ENCODE data around the gene CRYGC.

DNA sequence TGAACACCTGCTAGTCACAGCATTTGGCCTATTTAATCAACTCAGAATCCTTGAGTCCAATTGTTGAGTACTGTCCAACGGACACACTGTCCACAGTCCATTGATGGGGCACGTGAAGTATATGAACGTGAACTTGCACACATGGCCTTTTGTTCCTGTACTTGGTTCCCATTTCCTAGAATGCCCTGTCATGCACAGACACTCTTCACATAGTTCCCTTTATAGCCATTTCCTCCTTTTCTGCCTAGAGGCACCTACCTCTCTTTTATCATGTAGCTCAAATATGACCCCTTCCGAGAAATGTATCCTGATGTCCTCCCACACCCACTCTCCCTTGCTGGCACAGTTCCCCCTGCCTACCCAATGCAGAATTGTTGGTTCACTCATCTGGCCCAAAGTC, 42.5 kb upstream of the CRYGC start:
- TF ChIP-seq, protein P1, sequence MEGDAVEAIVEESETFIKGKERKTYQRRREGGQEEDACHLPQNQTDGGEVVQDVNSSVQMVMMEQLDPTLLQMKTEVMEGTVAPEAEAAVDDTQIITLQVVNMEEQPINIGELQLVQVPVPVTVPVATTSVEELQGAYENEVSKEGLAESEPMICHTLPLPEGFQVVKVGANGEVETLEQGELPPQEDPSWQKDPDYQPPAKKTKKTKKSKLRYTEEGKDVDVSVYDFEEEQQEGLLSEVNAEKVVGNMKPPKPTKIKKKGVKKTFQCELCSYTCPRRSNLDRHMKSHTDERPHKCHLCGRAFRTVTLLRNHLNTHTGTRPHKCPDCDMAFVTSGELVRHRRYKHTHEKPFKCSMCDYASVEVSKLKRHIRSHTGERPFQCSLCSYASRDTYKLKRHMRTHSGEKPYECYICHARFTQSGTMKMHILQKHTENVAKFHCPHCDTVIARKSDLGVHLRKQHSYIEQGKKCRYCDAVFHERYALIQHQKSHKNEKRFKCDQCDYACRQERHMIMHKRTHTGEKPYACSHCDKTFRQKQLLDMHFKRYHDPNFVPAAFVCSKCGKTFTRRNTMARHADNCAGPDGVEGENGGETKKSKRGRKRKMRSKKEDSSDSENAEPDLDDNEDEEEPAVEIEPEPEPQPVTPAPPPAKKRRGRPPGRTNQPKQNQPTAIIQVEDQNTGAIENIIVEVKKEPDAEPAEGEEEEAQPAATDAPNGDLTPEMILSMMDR (IDR thresholded peaks at IDR 0.05; ENCODE audit: poor library complexity), result no peak
- no peak for TF ChIP-seq EZH2 (IDR thresholded peaks at IDR 0.05; ENCODE audit: borderline replicate concordance)
- TF ChIP-seq EZH2phosphoT487 (IDR thresholded peaks at IDR 0.05; ENCODE audit: low read depth, severe bottlenecking, unreplicated experiment), result no peak
